ENCODE data around the gene BCL7A.
"Not testable (repeated sequence)": the region's sequence is repeated elsewhere in the genome, so short reads cannot be mapped to it uniquely, and the experiment has no call there.

The BCL7A gene

DNA sequence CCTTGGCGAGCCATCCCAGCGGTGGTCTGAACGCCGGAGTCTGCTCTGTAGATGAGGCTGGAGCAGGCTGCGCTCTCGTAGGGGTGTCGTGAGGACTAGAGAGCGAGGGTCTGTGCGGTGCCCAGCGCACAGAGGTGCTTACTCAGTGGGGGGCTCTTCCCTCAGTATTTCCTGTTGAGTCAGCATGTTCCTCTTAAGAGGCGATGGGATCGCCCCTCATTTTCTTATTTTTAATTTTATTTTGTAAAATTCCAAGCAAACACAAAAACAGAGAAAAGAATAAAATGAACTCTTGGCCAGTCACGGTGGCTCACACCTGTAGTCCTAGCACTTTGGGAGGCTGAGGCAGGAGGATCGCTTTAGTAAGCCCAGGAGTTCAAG is 40.8 kb upstream of the BCL7A start:
- CTCF ChIA-PET: interaction anchor here (1.4 kb wide), 1 partner anchor 12 kb away, joined by 3 read pairs; no protein-coding TSS in a partner anchor
- TF ChIP-seq, protein P1, sequence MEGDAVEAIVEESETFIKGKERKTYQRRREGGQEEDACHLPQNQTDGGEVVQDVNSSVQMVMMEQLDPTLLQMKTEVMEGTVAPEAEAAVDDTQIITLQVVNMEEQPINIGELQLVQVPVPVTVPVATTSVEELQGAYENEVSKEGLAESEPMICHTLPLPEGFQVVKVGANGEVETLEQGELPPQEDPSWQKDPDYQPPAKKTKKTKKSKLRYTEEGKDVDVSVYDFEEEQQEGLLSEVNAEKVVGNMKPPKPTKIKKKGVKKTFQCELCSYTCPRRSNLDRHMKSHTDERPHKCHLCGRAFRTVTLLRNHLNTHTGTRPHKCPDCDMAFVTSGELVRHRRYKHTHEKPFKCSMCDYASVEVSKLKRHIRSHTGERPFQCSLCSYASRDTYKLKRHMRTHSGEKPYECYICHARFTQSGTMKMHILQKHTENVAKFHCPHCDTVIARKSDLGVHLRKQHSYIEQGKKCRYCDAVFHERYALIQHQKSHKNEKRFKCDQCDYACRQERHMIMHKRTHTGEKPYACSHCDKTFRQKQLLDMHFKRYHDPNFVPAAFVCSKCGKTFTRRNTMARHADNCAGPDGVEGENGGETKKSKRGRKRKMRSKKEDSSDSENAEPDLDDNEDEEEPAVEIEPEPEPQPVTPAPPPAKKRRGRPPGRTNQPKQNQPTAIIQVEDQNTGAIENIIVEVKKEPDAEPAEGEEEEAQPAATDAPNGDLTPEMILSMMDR (IDR thresholded peaks at IDR 0.05; ENCODE audit: insufficient read depth, low read length, missing control alignments): no peak

GRCh38 chr12:121981456-121981855 is 40.2 kb upstream of the BCL7A start:
- ChIA-PET CTCF (interaction anchor here (1.4 kb wide), 1 partner anchor 11 kb away, joined by 3 read pairs; no protein-coding TSS in a partner anchor), POLR2A (no interaction called here)
- H3K4me3 ChIP-seq (ENCODE audit: low read depth, low read length): no peak overlapping the region
- DNase-seq (ENCODE audit: low read depth, low spot score): no peak
- TF ChIP-seq, protein P1 (IDR thresholded peaks at IDR 0.05; ENCODE audit: insufficient read depth, low read length, missing control alignments): no peak

More for the DNA sequence above, 40.8 kb upstream of the BCL7A start:
- POLR2A ChIA-PET: interaction anchor here (0.6 kb wide), 1 partner anchor 27 kb away, joined by 3 read pairs; no protein-coding TSS in a partner anchor
- DNase-seq (ENCODE audit: low read depth, low spot score): no peak
- no peak overlapping the region for H3K4me3 ChIP-seq (ENCODE audit: low read depth, low read length)

GRCh38 chr12:121982950-121983349 is 38.7 kb upstream of the BCL7A start:
- H3K4me3 ChIP-seq (ENCODE audit: low read depth, low read length): no peak overlapping the region
- TF ChIP-seq, protein P1 (IDR thresholded peaks at IDR 0.05; ENCODE audit: insufficient read depth, low read length, missing control alignments): no peak
- ChIA-PET CTCF (interaction anchor here (0.8 to 1.3 kb wide), 2 partner anchors 20 to 187 kb away, joined by 3 to 4 read pairs; no protein-coding TSS in a partner anchor), POLR2A (interaction anchor here (0.6 kb wide), 1 partner anchor 1107 kb away, joined by 3 read pairs; no protein-coding TSS in a partner anchor)
- no peak for DNase-seq (ENCODE audit: low read depth, low spot score)

- ChIA-PET POLR2A (interaction anchor here (0.6 kb wide), 1 partner anchor 1106 kb away, joined by 3 read pairs; no protein-coding TSS in a partner anchor), CTCF (interaction anchor here (0.8 to 1.5 kb wide), 3 partner anchors 21 to 188 kb away, joined by 3 to 6 read pairs (median 4); partner anchors contain the start of gene CFAP251)
- H3K4me3 ChIP-seq (ENCODE audit: low read depth, low read length): no peak overlapping the region
- TF ChIP-seq, protein P1 (IDR thresholded peaks at IDR 0.05; ENCODE audit: insufficient read depth, low read length, missing control alignments): no peak
- DNase-seq (ENCODE audit: low read depth, low spot score): no peak
These were observed 38.0 kb upstream of the BCL7A start for GRCh38 chr12:121983536-121984210.

DNA sequence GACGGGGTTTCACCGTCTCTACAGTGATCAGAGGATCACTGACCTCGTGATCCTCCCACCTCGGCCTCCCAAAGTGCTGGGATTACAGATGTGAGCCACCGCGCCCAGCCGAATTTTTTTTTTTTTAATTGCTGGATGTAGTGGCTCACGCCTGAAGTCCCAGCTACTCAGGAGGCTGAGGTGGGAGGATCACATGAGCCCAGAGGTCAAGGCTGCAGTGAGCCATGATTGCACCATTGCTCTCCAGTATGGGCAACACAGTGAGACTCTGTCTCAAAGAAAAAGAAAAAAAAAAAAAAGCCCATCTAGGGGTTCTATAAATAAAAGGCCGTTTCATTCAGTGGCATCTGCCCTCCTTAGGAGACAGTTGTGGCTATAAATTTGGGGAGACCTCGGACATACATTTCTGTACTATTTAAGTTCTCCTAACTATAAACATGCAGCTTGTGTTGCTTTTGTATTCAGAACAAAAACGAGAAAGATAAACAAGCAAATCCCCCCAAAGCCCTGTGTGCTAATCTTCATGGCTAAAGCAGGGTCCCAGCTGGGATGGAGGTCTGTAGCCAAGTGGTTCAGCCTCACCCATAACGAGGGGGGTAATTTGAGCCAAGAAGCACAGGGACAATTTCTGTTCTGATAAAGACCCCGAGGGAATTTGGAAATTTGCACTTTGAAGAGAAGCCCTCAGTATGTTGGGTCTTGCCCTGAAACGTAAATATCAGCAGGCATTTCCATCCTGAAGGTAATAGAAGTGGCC is 35.0 kb upstream of the BCL7A start:
- DNase-seq (ENCODE audit: low read depth, low spot score): no peak
- ChIA-PET CTCF (no interaction called here), POLR2A (no interaction called here)
- no peak overlapping the region for H3K4me3 ChIP-seq (ENCODE audit: low read depth, low read length)
- TF ChIP-seq, protein P1 (IDR thresholded peaks at IDR 0.05; ENCODE audit: insufficient read depth, low read length, missing control alignments): no peak

DNA sequence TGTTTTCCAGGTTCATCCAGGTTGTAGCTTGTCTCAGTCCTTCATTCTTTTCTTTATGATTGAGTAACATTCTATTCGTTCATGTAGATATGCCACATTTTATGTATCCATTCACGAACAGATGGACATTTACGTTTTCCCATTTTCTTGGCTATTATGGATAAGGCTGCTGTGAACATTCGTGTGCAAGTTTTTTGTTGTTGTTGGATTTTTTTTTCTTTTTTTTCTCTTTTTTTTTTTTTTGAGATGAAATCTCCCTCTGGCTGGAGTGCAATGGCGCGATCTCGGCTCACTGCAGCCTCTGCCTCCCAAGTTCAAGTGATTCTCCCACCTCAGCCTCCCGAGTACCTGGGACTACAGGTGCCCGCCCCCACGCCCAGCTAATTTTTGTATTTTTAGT is 33.2 kb upstream of the BCL7A start:
- DNase-seq (ENCODE audit: low read depth, low spot score); H3K4me3 ChIP-seq (ENCODE audit: low read depth, low read length); POLR2A ChIA-PET; CTCF ChIA-PET: not testable (repeated sequence)
